Parathyroid adenoma (tissue), 2 donors: ENCODE data around the gene SLX9.

Experiments
- H2AFZ ChIP-seq: fragments of 300-600 bp; sonication (generic); one replicate; pipeline ENCODE4 v1.7.0; 2017; ENCODE audit warnings: antibody characterized with exemption, mild to moderate bottlenecking
- H3K27ac ChIP-seq: fragments of 300-600 bp; sonication (generic); one replicate; pipeline ENCODE4 v1.7.0; 2017
- H3K27me3 ChIP-seq: fragments of 300-600 bp; sonication (generic); one replicate; pipeline ENCODE4 v1.7.0; 2017; ENCODE audit warnings: low read length; ENCODE audit not compliant: control insufficient read depth, insufficient read depth
- H3K36me3 ChIP-seq: fragments of 300-600 bp; sonication (generic); one replicate; pipeline ENCODE4 v1.7.0; 2017; ENCODE audit warnings: low read length; ENCODE audit not compliant: control insufficient read depth, insufficient read depth
- H3K4me1 ChIP-seq: fragments of 300-600 bp; sonication (generic); one replicate; pipeline ENCODE4 v1.7.0; 2017; ENCODE audit warnings: control low read depth
- H3K4me2 ChIP-seq: fragments of 300-600 bp; sonication (generic); one replicate; pipeline ENCODE4 v1.7.0; 2017; ENCODE audit warnings: low read length
- H3K4me3 ChIP-seq: fragments of 300-600 bp; sonication (generic); one replicate; pipeline ENCODE4 v1.7.0; 2017; ENCODE audit warnings: low read depth, low read length
- H3K79me2 ChIP-seq: fragments of 300-600 bp; sonication (generic); one replicate; pipeline ENCODE4 v1.7.0; 2017; ENCODE audit warnings: control low read depth
- H3K9ac ChIP-seq: fragments of 300-600 bp; sonication (generic); one replicate; pipeline ENCODE4 v1.7.0; 2017; ENCODE audit warnings: mild to moderate bottlenecking
- H3K9me3 ChIP-seq: fragments of 300-600 bp; sonication (generic); one replicate; pipeline ENCODE4 v1.7.0; 2017; ENCODE audit warnings: low read length; ENCODE audit not compliant: control insufficient read depth
- CTCF ChIP-seq: fragments of 300-600 bp; sonication (generic); IDR thresholded peaks from one replicate; pipeline ENCODE4 v1.7.0; 2017; ENCODE audit warnings: antibody characterized with exemption, mild to moderate bottlenecking
- donor health status: primary hyperparathyroidism.

The SLX9 gene

GRCh38 chr21:44939532-44940115 is at the start of gene SLX9:
SLX9 (plus strand) TSS chr21:44940029; CDS start chr21:44940058, 29 bp downstream.
- Histone ChIP-seq H3K4me1 (no peaks in the 10 kb centered on the region), H3K4me3 (peak within 1 kb of the TSS; percentile 68), H3K79me2 (peaks cover 3% of the 10 kb centered on the region), H3K36me3 (no peaks in the 10 kb centered on the region), H3K27me3 (no peaks in the 10 kb centered on the region), H3K27ac (no peak within 1 kb of the TSS), H3K4me2 (peak within 1 kb of the TSS; percentile 88), H3K9ac (no peak within 1 kb of the TSS), H3K9me3 (no peaks in the 10 kb centered on the region), H2AFZ (peak within 1 kb of the TSS; percentile 93)
- TF ChIP-seq CTCF = no peak

GRCh38 chr21:44890338-44890931 is 49.4 kb upstream of the SLX9 start:
- Histone ChIP-seq H3K27ac (no peak overlapping the region), H3K9me3 (no peaks in the 10 kb centered on the region), H3K9ac (no peak overlapping the region), H2AFZ (no peak overlapping the region), H3K4me1 (no peaks in the 10 kb centered on the region), H3K79me2 (no peaks in the 10 kb centered on the region), H3K4me2 (no peak overlapping the region), H3K36me3 (no peaks in the 10 kb centered on the region), H3K4me3 (no peak overlapping the region), H3K27me3 (no peaks in the 10 kb centered on the region)
- no peak for TF ChIP-seq CTCF

GRCh38 chr21:44890961-44891541 is 48.8 kb upstream of the SLX9 start:
- no peaks in the 10 kb centered on the region for H3K27me3 ChIP-seq
- no peak overlapping the region for H3K9ac ChIP-seq
- no peak overlapping the region for H3K4me2 ChIP-seq
- H3K4me3 ChIP-seq = no peak overlapping the region
- H3K36me3 ChIP-seq = no peaks in the 10 kb centered on the region
- H3K79me2 ChIP-seq = no peaks in the 10 kb centered on the region
- H3K27ac ChIP-seq = no peak overlapping the region
- no peaks in the 10 kb centered on the region for H3K4me1 ChIP-seq
- no peak overlapping the region for H2AFZ ChIP-seq
- no peaks in the 10 kb centered on the region for H3K9me3 ChIP-seq
- TF ChIP-seq CTCF = no peak

- Histone ChIP-seq H3K27me3 (no peaks in the 10 kb centered on the region), H3K79me2 (no peaks in the 10 kb centered on the region), H3K9ac (no peak overlapping the region), H3K4me2 (no peak overlapping the region), H3K9me3 (no peaks in the 10 kb centered on the region), H3K27ac (no peak overlapping the region), H3K36me3 (no peaks in the 10 kb centered on the region), H3K4me1 (no peaks in the 10 kb centered on the region), H3K4me3 (no peak overlapping the region), H2AFZ (no peak overlapping the region)
- TF ChIP-seq CTCF = no peak
Measured at GRCh38 chr21:44891631-44892031, 48.2 kb upstream of the SLX9 start.
